Keratinocyte (primary cell): Measurements from ENCODE around the gene THOC6. TPM values are rescaled to one million over a fixed set of nuclear protein-coding genes. Genes with fewer than 3 reads are reported as not detected.

Experiments used
- DNase-seq: peaks from one replicate; pipeline ENCODE4 v3.0.0-alpha.2; 2011; ENCODE audit warnings: low read depth, missing footprints, low spot score
- FAIRE-seq: peaks from 2 replicates; lab custom pipeline; 2011; peaks lifted over from hg19 to GRCh38; lab: Jason Lieb, UNC
- H2AFZ ChIP-seq: 2 replicates; pipeline ENCODE4 v1.6.0; 2012; ENCODE audit warnings: low read length, control low read depth, inconsistent platforms; ENCODE audit not compliant: control insufficient read depth
- H3K27ac ChIP-seq: 2 replicates; pipeline ENCODE4 v1.5.1; 2011; ENCODE audit warnings: low read length; ENCODE audit not compliant: control insufficient read depth, insufficient read depth
- H3K27me3 ChIP-seq: 3 replicates; pipeline ENCODE4 v1.6.0; 2011; ENCODE audit warnings: low read length; ENCODE audit not compliant: control insufficient read depth, insufficient read depth; ENCODE audit errors: extremely low read depth
- H3K36me3 ChIP-seq, 2 experiments: 2 replicates in 1 of 2; 3 replicates in 1 of 2; pipeline ENCODE4 v1.5.1; 2011; ENCODE audit warnings: low read length in 2 of 2, mild to moderate bottlenecking in 1 of 2; ENCODE audit not compliant: control insufficient read depth in 2 of 2, insufficient read depth in 2 of 2; ENCODE audit errors: extremely low read depth in 1 of 2
- H3K4me1 ChIP-seq: 3 replicates; pipeline ENCODE4 v1.5.1; 2011; ENCODE audit warnings: low read length; ENCODE audit not compliant: control insufficient read depth, insufficient read depth; ENCODE audit errors: extremely low read depth
- H3K4me2 ChIP-seq: 3 replicates; pipeline ENCODE4 v1.6.0; 2011; ENCODE audit warnings: low read depth, low read length; ENCODE audit not compliant: control insufficient read depth, insufficient read depth; ENCODE audit errors: extremely low read depth
- H3K4me3 ChIP-seq, 3 experiments: fragments of 200-600 bp in 1 of 3; sonication (generic) in 1 of 3; 2 replicates in 2 of 3; 3 replicates in 1 of 3; pipeline ENCODE4 v1.5.1; 2011 to 2016; ENCODE audit warnings: low read length in 3 of 3, mild to moderate bottlenecking in 3 of 3, control low read depth in 2 of 3, inconsistent platforms in 1 of 3, low read depth in 1 of 3, mixed read lengths in 1 of 3, mixed run types in 1 of 3, moderate library complexity in 1 of 3; ENCODE audit not compliant: control insufficient read depth in 2 of 3, insufficient read depth in 2 of 3; ENCODE audit errors: extremely low read depth in 1 of 3
- H3K79me2 ChIP-seq: 2 replicates; pipeline ENCODE4 v1.6.0; 2012; ENCODE audit warnings: low read length; ENCODE audit not compliant: control insufficient read depth, insufficient read depth
- H3K9ac ChIP-seq: 3 replicates; pipeline ENCODE4 v1.6.0; 2011; ENCODE audit warnings: low read length; ENCODE audit not compliant: control insufficient read depth, insufficient read depth; ENCODE audit errors: extremely low read depth
- H3K9me1 ChIP-seq: 3 replicates; pipeline ENCODE4 v1.6.0; 2011; ENCODE audit warnings: low read length; ENCODE audit not compliant: control insufficient read depth, insufficient read depth; ENCODE audit errors: extremely low read depth
- H3K9me3 ChIP-seq: 2 replicates; pipeline ENCODE4 v1.5.1; 2012; ENCODE audit warnings: low read depth, low read length; ENCODE audit not compliant: control insufficient read depth
- H4K20me1 ChIP-seq: 3 replicates; pipeline ENCODE4 v1.6.0; 2011; ENCODE audit warnings: low read length; ENCODE audit not compliant: control insufficient read depth, insufficient read depth; ENCODE audit errors: extremely low read depth
- CTCF ChIP-seq, 3 experiments: IDR thresholded peaks in 1 of 3; conservative IDR thresholded peaks in 1 of 3; optimal IDR thresholded peaks in 1 of 3; 2 replicates in 2 of 3; 3 replicates in 1 of 3; pipeline versions ENCODE3 to v1.5.1; 2011; ENCODE audit warnings: low read length in 3 of 3, mild to moderate bottlenecking in 3 of 3, moderate library complexity in 2 of 3, control low read depth in 1 of 3, inconsistent platforms in 1 of 3; ENCODE audit not compliant: insufficient read depth in 2 of 3; ENCODE audit errors: extremely low read depth in 1 of 3
- EZH2 ChIP-seq: IDR thresholded peaks from one replicate; pipeline ENCODE4 v1.6.1; 2012; ENCODE audit warnings: inconsistent platforms, mild to moderate bottlenecking, low read length, moderate library complexity
- dilution Hi-C: fragments of 300-500 bp; cut with MboI; formaldehyde crosslinking; loops from one replicate; pipeline ENCODE4 v1.7.0; 2020; ENCODE audit warnings: low sequenced_read_pairs; ENCODE audit not compliant: extremely low pct_ligation_motif_present
- polyA plus RNA-seq, 5 experiments: library from polyadenylated mRNA; depleted of rRNA in 3 of 5; stranded (reverse) in 3 of 5; stranded (forward) in 1 of 5; unstranded in 1 of 5; fragments of >200 nt; gene quantifications; 1 replicate in 1 of 5; 2 replicates in 3 of 5; 3 replicates in 1 of 5; pipeline versions ENCODE4 v1.2.1 to v1.2.3, GENCODE V29; 2011 to 2012; ENCODE audit warnings: missing spikeins in 2 of 5, low read depth in 1 of 5, low replicate concordance in 1 of 5

The THOC6 gene
- polyA plus RNA-seq, 1 donor (not counting 4 experiments of a cell fraction or from before 2014, with no cell fraction given), result 10.3 TPM

- no peaks in the 10 kb centered on the region for H3K27me3 ChIP-seq
- no peak overlapping the region for H3K27ac ChIP-seq
- H3K4me1 ChIP-seq, result peaks cover 21% of the 10 kb centered on the region
- H3K4me2 ChIP-seq, result no peak overlapping the region
- H3K9me1 ChIP-seq, result no peaks in the 10 kb centered on the region
- FAIRE-seq (no peak), DNase-seq (no peak)
- H3K9me3 ChIP-seq, result no peaks in the 10 kb centered on the region
- peaks cover 1 to 17% of the 10 kb centered on the region in 2 experiments for H3K36me3 ChIP-seq
- no peak overlapping the region for H2AFZ ChIP-seq
- H3K9ac ChIP-seq, result no peak overlapping the region
- TF ChIP-seq EZH2 (no peak), CTCF (optimal IDR thresholded peaks at IDR 0.05 in 1 of 3, IDR thresholded peaks at IDR 0.05 in 1 of 3, conservative IDR thresholded peaks at IDR 0.05 in 1 of 3; ENCODE audit: extremely low read depth in 1 of 3, insufficient read depth in 2 of 3, low read length in 3 of 3) (no peak)
- H3K4me3 ChIP-seq, result no peak overlapping the region
- dilution Hi-C loops, result no loop called here
- H3K79me2 ChIP-seq, result peaks cover 17% of the 10 kb centered on the region
- H4K20me1 ChIP-seq, result no peaks in the 10 kb centered on the region
These were observed 47.2 kb upstream of the THOC6 start for GRCh38 chr16:2976673-2977072.

- no peaks in the 10 kb centered on the region for H3K27me3 ChIP-seq
- H3K4me3 ChIP-seq, result no peak overlapping the region
- no peak for FAIRE-seq
- DNase-seq, result no peak
- no peak overlapping the region for H2AFZ ChIP-seq
- TF ChIP-seq CTCF (optimal IDR thresholded peaks at IDR 0.05 in 1 of 3, IDR thresholded peaks at IDR 0.05 in 1 of 3, conservative IDR thresholded peaks at IDR 0.05 in 1 of 3; ENCODE audit: extremely low read depth in 1 of 3, insufficient read depth in 2 of 3, low read length in 3 of 3) (no peak), EZH2 (no peak)
- H3K27ac ChIP-seq, result no peak overlapping the region
- dilution Hi-C loops, result no loop called here
- peaks cover 17% of the 10 kb centered on the region for H3K79me2 ChIP-seq
- peaks cover 24% of the 10 kb centered on the region for H3K4me1 ChIP-seq
- peaks cover 1 to 16% of the 10 kb centered on the region in 2 experiments for H3K36me3 ChIP-seq
- H3K9me1 ChIP-seq, result no peaks in the 10 kb centered on the region
- no peaks in the 10 kb centered on the region for H3K9me3 ChIP-seq
- H3K9ac ChIP-seq, result no peak overlapping the region
- H3K4me2 ChIP-seq, result no peak overlapping the region
- H4K20me1 ChIP-seq, result no peaks in the 10 kb centered on the region
These were observed 46.4 kb upstream of the THOC6 start for GRCh38 chr16:2977440-2977839.
